GM11168 (cell line): ENCODE data around the gene POLE.

Source experiments
- in situ Hi-C: fragments of 300-500 bp; cut with MboI; formaldehyde crosslinking; loops from one replicate; pipeline ENCODE4 v1.12.0; 2022; ENCODE audit warnings: low sequenced_read_pairs; ENCODE audit not compliant: unreplicated experiment

Gene POLE

DNA sequence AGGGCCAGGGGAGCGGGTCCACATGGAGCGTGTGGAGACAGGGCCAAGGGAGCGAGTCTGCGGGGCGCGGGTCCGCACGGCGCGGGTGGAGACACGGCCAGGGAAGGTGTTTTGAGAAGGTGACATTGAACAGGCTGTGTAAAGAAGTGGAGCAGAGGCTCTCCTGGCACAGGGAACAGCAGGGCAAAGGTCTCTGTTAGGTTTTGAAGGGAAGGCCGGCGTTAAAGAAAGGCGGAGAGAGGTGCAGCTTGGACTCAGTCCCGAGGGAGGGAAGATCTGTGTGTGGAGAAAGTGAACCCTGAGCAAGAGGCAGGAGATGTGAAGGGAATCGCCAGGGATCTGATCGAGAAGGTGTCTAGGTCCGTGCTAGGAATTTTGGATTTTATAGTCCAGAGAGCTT, 2.1 kb upstream of the POLE start:
- in situ Hi-C loops, result no loop called here

GRCh38 chr12:132686825-132687210, 324 bp downstream of the POLE start:
- in situ Hi-C loops, result no loop called here

- in situ Hi-C loops, result no loop called here
Observed at GRCh38 chr12:132685400-132685799, 1.7 kb downstream of the POLE start.

DNA sequence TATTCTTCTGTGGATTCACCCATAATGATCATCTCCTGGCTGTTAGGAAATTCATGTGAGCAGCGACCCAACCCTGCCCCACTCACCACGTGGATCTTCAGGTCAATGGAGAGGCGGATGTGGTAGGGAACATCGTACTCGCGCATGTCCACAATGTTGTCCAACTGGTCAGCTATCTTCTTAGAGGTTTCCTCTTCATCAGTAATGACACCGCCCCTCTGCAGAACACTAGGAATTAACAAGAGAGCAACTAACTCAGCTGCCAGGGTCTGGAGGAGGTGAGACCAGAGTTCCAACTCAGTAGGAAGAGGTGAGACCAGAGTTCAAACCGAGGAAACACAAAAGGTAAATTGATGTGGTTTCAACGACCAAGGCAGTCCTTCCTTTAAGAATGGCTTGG, 9.7 kb downstream of the POLE start:
- in situ Hi-C loops, result no loop called here

- in situ Hi-C loops, result no loop called here
Observed at GRCh38 chr12:132675757-132676432, 11.2 kb downstream of the POLE start.

- in situ Hi-C loops, result no loop called here
Observed at GRCh38 chr12:132674561-132674960, 12.6 kb downstream of the POLE start.

GRCh38 chr12:132673288-132674179, 13.6 kb downstream of the POLE start:
- in situ Hi-C loops, result no loop called here

DNA sequence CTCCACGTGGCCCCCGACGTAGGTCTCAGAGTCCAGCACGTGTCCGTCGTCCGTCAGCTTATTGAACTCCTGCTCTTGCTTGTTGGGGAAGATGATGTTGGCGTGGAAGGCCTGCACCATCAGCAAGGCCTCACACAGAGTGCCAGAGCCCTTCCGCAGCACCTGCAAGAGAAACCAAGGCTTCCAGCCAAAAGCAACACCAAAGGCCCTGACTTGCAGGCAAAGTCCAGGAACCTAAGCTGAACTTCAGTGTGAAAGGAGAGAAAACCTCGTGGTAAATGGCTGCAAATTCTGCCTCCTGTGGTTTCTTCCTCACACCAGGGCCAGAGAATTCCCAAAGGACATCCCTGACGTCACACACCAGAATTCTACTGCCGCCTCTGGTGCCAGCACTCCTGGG, 14.5 kb downstream of the POLE start:
- in situ Hi-C loops, result no loop called here

DNA sequence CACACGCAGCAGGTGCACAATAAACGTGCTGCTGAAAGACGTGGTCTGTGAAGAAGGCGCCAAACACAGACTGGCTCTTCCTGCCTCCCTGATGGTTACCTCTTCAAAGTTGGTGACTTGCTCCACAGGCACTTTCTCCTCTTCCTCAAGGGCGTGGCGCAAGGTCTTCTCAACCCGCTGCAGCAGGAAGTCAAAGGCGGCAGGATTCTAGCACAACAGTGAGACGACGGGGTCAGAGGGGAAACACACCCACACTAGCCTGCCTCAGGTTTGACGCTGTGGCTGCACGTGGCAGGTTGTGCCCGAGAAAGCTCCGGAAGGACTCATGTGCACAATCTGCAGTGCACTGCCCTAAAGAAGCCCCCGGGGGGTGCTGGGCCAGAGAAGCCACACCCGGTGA, 15.0 kb downstream of the POLE start:
- in situ Hi-C loops, result no loop called here

DNA sequence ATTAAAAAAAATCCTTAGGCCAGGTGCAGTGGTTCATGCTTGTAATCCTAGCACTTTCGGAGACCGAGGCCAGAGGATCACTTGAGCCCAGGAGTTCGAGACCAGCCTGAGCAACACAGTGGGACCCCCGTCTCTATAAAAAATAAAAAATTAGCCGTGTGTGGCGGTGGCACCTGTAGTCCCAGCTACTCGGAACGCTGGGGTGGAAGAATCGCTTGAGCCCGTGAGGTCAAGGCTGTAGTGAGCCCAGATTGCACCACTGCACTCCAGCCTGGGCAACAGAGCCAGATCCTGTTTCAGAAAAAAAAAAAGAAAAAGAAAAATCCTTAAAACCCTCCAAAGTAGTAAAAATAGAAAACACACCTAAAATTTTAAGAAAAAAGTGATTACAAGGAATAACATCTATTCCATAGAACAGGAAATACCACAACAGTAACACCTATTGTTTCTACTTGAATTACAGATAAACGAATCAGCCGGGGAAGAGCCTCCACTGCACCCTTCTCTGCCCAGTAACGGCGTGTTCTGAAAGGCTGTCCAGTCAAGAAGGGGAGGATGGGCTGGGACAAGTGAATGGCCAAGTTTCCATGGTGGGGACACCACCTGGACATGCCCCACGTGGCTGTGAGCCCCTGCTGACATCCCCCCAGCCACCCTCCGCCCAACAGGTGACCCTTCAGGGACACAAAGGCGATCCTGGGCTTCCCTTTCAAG, 17.8 kb downstream of the POLE start:
- in situ Hi-C loops, result no loop called here

- in situ Hi-C loops, result no loop called here
Observed at GRCh38 chr12:132668191-132669088, 18.7 kb downstream of the POLE start.

DNA sequence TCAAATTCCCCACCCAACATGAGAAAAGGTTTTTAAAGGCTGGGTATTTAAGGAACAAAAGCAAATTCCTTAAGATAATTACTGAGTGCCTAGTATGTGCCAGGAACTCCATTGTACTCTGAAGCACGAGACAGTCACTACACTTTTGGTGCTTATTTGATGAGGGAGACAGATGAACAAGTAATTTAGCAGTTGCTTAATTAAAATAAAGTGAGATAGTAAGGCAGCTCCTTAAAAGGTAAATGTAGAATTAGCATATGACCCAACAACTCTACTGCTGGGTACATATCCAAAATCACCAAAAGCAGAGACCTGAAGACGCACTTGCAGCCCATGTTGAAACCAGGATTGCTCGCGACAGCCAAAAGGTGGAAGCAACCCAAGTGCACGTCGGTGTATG, 21.3 kb downstream of the POLE start:
- in situ Hi-C loops, result no loop called here

DNA sequence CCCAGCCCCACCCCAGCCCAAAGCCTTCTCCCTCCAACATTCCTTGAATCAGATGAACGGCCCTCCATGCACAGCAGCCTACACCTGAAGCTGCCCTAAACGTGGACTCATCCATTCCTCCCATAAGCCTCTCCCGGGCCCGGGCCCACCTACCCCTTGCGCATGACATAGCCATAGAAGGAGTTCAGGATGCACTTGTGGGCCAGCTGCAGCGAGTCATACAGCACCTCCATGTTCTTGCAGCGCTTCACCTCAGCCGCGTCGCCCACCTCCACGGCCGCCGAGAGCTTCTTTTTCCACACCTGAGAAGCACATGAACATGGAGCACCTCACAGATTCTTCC, 22.0 kb downstream of the POLE start:
- in situ Hi-C loops, result no loop called here

- in situ Hi-C loops, result no loop called here
Observed at GRCh38 chr12:132664206-132665148, 22.7 kb downstream of the POLE start.

DNA sequence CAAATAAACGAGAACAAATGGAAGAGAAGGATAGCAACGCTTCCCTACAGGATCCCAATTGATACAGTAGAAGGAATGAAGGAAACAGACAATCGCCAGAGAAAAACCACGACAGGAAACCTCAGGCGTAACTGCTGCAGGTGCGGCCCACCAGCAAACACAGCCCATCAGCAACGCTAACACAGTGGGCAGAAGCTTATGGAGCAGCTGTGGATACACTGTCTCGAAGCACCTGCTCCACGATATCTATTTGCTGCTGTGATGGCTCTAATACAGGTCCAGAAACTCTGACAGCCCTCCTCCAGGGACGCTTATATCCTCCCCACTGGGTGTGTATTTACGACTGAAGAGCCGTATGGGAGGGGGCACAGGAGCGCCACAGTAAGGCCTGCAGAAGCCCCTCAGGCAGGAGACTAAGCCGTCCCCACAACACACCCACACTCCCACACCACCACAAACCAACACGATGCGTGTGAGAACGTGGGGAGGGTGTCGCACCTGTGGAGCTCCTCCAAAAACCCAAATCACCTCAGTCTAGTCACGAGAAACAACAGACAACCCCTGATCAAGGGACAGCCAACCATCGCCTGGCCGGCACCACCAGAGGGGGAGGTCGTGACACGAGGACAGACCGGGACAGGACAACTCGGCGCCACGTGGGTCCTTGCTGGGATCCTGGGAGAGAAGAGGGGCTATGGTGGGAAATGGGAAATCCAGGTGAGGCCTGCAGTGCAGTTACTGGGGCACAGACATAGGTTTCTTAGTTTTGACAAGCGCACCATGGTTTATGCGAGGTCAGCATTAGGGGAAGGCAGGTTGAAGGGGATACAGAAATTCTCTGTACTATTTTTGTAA, 24.0 kb downstream of the POLE start:
- in situ Hi-C loops, result no loop called here

GRCh38 chr12:132661972-132662371, 25.2 kb downstream of the POLE start:
- in situ Hi-C loops, result no loop called here

DNA sequence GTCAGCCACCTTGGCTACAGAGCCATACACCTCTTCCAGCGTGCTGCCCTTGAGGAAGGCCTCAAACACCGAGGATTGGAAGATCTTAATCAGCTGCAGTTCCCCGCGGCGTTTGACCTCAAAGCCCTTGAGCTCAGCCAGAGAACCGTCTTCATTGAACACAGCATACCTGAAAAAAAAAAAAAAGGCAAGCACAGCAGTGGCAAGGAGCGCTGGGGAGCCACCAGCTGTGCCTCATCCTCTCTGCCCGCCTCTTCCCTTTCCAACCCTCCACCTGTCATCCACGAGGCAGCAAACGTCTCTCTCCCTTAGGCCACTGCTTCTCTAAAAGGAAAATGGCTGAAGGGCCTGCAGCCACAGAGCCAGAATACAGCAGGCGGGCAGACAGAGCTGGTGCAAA, 26.1 kb downstream of the POLE start:
- in situ Hi-C loops, result no loop called here

GRCh38 chr12:132660052-132660451, 27.1 kb downstream of the POLE start:
- in situ Hi-C loops, result no loop called here
